Stimulated activated effector memory CD8-positive, alpha-beta T cell treated with anti-CD3 and anti-CD28 coated beads, Interleukin-12 subunit alpha, Interleukin-12 subunit beta, amount 100 ng/mL, for 72 hours (primary cell): ENCODE measurements around the gene PNP.

ENCODE experiments used
- ATAC-seq: fragments of 150-1000 bp; cut with Tn5 transposase; 2 replicates; pipeline ENCODE4 v1.10.0; 2021
- DNase-seq, 2 donors: peaks; one replicate each; pipeline ENCODE4 v3.0.0; 2021 to 2022; ENCODE audit warnings: low spot score in 2 of 2
- H3K27ac Mint-ChIP-seq: one replicate; pipeline ENCODE4 v1.8.0; 2022; ENCODE audit warnings: mild to moderate bottlenecking, mixed read lengths
- H3K36me3 Mint-ChIP-seq: one replicate; pipeline ENCODE4 v1.8.0; 2022; ENCODE audit warnings: mild to moderate bottlenecking, mixed read lengths
- H3K4me1 Mint-ChIP-seq: one replicate; pipeline ENCODE4 v1.8.0; 2022; ENCODE audit warnings: mixed read lengths
- H3K4me3 Mint-ChIP-seq: one replicate; pipeline ENCODE4 v1.8.0; 2022; ENCODE audit warnings: mild to moderate bottlenecking, mixed read lengths
- H3K9me3 Mint-ChIP-seq: one replicate; pipeline ENCODE4 v1.8.0; 2022; ENCODE audit warnings: mixed read lengths

Gene PNP

DNA sequence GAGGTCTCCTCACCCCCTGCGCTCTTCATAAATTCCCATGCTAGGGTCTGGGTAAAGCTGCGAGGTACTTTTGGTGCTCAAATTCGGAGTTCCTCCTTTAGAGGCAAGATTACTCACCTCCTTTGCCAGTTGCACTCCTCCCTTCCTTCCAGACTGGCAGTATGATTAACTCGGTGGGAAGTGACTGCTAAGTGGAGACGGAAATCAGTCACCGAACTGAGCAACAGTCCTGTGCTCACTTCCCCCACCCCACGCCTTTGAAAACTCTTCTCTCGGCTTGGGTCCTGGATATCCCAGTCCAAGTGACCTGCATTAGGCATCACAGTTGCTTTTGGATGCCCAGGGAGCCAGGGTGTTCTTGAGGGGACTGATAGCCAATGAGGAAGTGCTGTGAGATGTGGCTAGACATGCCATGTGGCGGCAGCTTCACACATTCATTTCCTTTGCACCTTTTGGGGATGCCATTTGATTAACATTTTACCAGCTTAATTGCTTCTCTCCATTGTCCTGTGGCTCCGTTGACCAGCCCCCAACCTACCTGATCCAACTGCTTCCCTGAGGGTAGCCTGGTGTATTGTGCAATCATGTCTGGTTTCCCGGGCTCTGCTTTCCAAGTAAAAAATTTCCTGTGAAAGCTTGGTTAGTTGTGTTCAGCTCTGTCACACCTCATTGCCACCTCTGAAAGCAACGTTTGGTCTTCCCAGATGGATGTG is 840 bp downstream of the PNP start:
- ATAC-seq (peak; percentile 87), DNase-seq (peak; percentile 38 to 81)
- H3K36me3 Mint-ChIP-seq: peaks cover 63% of the 10 kb centered on the region
- H3K4me3 Mint-ChIP-seq: peak overlapping the region; percentile 98
- peaks cover 55% of the 10 kb centered on the region for H3K4me1 Mint-ChIP-seq
- peak overlapping the region; percentile 99 for H3K27ac Mint-ChIP-seq
- H3K9me3 Mint-ChIP-seq: no peaks in the 10 kb centered on the region

GRCh38 chr14:20470603-20470901 is 1.3 kb downstream of the PNP start:
- Mint-ChIP-seq H3K36me3 (peaks cover 68% of the 10 kb centered on the region), H3K4me1 (peaks cover 58% of the 10 kb centered on the region), H3K27ac (peak overlapping the region; percentile 99), H3K4me3 (peak overlapping the region; percentile 98), H3K9me3 (no peaks in the 10 kb centered on the region)
- ATAC-seq (no peak), DNase-seq (no peak)

DNA sequence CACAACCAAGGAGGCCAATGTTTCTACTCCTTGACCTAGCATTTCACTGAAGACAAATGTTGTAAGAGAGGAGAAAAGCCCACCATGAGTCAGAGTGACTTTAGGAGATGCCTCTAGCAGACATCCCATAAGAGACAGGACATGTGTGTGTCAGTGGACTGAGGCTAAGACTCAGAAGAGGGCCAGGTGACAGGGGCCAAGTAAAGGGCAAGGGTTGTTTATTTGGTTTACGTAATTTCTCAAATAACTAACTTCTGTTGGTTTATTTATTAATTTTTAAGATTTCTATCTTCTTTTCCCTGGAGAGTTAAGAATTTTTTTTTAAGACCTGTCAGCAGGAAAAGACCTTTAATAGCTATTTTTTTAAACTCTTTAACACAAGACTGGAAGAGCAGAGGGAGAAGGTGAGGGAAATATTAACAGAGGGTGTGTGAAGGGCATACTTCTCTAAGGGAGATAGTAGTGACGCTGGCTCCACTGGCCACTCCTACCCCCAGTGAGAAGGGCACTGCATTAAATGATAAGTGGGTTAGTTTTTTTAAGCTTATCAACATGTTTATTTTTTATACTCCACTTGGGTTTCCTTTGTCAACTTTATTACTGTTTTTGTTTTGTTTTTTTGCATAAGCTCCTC is 3.4 kb downstream of the PNP start:
- Mint-ChIP-seq H3K4me1 (peaks cover 72% of the 10 kb centered on the region), H3K27ac (peak overlapping the region; percentile 90), H3K9me3 (no peaks in the 10 kb centered on the region), H3K36me3 (peaks cover 89% of the 10 kb centered on the region), H3K4me3 (peak overlapping the region; percentile 98)
- no peak for ATAC-seq
- no peak for DNase-seq

GRCh38 chr14:20476776-20477175 is 7.6 kb downstream of the PNP start:
- DNase-seq (no peak), ATAC-seq (no peak)
- H3K9me3 Mint-ChIP-seq: no peaks in the 10 kb centered on the region
- H3K4me1 Mint-ChIP-seq: peaks cover 65% of the 10 kb centered on the region
- peaks cover 86% of the 10 kb centered on the region for H3K36me3 Mint-ChIP-seq
- peak overlapping the region; percentile 92 for H3K27ac Mint-ChIP-seq
- peak overlapping the region; percentile 48 for H3K4me3 Mint-ChIP-seq

DNA sequence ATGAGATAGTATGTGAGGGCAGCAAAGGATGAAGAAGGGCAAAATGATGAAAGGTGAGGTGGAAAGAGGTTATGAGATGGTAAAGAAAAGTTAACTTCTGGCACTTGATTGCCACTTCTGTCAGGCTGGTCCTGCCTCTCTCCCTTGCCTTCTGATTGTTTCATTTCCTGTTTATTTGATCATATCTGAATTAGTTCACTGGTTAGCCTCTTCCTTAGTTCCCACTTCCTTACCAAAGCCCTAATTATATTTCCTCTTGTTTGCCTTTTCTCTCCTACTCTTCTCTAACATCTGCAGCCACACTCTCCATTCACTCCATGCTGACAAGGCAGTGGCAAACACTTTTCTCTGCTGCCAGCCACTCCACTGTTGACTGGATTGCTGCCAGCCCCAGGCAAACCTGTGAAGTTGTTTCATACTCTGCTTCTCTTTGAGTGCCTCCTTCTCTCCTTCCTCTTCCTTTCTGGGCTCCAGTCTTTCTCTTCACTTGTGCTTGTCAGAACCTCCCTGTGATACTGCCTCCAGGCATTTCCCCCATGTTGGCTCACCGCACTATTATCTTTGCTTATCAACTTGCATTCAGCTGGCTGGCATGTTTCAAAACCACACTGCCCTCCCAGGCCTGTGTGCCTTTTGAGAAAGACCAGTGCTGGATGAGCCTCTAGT is 8.1 kb downstream of the PNP start:
- Mint-ChIP-seq H3K4me3 (peak overlapping the region; percentile 48), H3K36me3 (peaks cover 81% of the 10 kb centered on the region), H3K9me3 (no peaks in the 10 kb centered on the region), H3K4me1 (peaks cover 65% of the 10 kb centered on the region), H3K27ac (peak overlapping the region; percentile 92)
- DNase-seq (no peak), ATAC-seq (peak; percentile 71)

- H3K9me3 Mint-ChIP-seq: no peaks in the 10 kb centered on the region
- H3K27ac Mint-ChIP-seq: no peak overlapping the region
- H3K36me3 Mint-ChIP-seq: peaks cover 65% of the 10 kb centered on the region
- no peak for DNase-seq
- H3K4me1 Mint-ChIP-seq: peaks cover 58% of the 10 kb centered on the region
- H3K4me3 Mint-ChIP-seq: no peak overlapping the region
- ATAC-seq: no peak
Measured at GRCh38 chr14:20478894-20479293, 9.7 kb downstream of the PNP start.

DNA sequence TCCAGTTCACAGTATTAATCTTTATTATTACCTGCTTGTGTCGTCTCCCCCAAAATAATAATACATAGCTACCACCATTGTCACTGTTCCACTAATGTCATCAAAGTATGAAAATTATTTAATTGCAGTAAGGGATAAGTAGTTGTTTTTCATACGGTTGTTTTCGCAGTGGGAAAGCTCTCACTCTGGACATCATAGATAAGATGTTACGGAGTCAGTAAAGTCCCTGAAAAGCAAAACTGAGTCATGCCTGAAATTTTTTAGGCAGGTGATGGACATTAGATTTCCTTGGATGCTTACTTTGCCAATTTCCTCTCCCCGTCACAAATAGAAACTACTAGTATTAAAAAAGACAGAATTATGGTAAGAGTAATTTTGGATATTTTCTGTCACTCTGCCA is 13.2 kb downstream of the PNP start:
- DNase-seq (no peak), ATAC-seq (no peak)
- peaks cover 30% of the 10 kb centered on the region for H3K36me3 Mint-ChIP-seq
- peak overlapping the region; percentile 80 for H3K27ac Mint-ChIP-seq
- peaks cover 54% of the 10 kb centered on the region for H3K4me1 Mint-ChIP-seq
- H3K9me3 Mint-ChIP-seq: no peaks in the 10 kb centered on the region
- H3K4me3 Mint-ChIP-seq: no peak overlapping the region

DNA sequence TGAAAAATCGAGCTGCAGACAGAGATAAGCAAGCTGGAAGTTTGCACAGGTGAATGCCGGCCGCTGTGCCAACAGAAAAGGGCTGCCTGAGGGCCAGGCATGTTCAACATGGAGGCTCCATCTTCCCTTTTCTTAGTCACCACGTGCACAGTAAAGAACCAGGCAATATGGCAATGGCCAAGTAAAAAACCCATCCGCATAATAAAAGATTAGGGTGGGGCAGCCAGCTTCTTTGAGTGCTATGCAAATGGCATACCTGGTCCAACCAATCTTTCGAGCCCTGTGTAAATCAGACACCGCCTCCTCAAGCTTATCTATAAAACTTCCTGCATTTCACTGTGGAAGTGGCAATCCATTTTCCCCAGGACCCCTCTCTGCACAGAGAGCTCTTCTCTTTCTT is 16.7 kb downstream of the PNP start:
- H3K4me3 Mint-ChIP-seq: no peak overlapping the region
- no peaks in the 10 kb centered on the region for H3K9me3 Mint-ChIP-seq
- H3K36me3 Mint-ChIP-seq: no peaks in the 10 kb centered on the region
- DNase-seq: no peak
- H3K4me1 Mint-ChIP-seq: peaks cover 56% of the 10 kb centered on the region
- no peak for ATAC-seq
- H3K27ac Mint-ChIP-seq: no peak overlapping the region

- peak overlapping the region; percentile 55 for H3K27ac Mint-ChIP-seq
- H3K36me3 Mint-ChIP-seq: no peaks in the 10 kb centered on the region
- DNase-seq: no peak
- peak overlapping the region; percentile 19 for H3K4me3 Mint-ChIP-seq
- peaks cover 62% of the 10 kb centered on the region for H3K4me1 Mint-ChIP-seq
- no peak for ATAC-seq
- H3K9me3 Mint-ChIP-seq: no peaks in the 10 kb centered on the region
Measured at GRCh38 chr14:20486684-20487395, 17.6 kb downstream of the PNP start.

DNA sequence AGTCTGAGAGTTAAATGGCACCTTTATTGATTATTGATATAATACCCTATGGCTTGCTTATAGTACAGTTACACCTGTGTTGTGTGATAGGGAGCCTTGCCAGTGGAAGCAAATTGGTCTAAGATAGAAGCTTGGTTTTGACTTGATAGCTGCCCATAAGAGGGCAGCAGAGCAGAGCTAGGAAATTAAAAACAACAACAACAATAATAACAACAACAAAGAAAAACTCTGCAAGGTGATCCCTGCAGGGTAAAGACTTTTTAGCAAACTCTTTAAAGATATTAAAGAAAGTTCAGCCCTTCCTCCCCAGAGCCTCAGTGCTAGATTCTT is 18.2 kb downstream of the PNP start:
- DNase-seq (no peak), ATAC-seq (no peak)
- H3K36me3 Mint-ChIP-seq: no peaks in the 10 kb centered on the region
- H3K4me1 Mint-ChIP-seq: peaks cover 56% of the 10 kb centered on the region
- no peaks in the 10 kb centered on the region for H3K9me3 Mint-ChIP-seq
- peak overlapping the region; percentile 55 for H3K27ac Mint-ChIP-seq
- H3K4me3 Mint-ChIP-seq: peak overlapping the region; percentile 19

GRCh38 chr14:20489093-20489994 is 20.1 kb downstream of the PNP start:
- Mint-ChIP-seq H3K4me1 (peaks cover 59% of the 10 kb centered on the region), H3K27ac (peak overlapping the region; percentile 53), H3K4me3 (peak overlapping the region; percentile 10), H3K9me3 (no peaks in the 10 kb centered on the region), H3K36me3 (no peaks in the 10 kb centered on the region)
- ATAC-seq: peak; percentile 78
- DNase-seq: no peak

GRCh38 chr14:20490563-20490962 is 21.4 kb downstream of the PNP start:
- Mint-ChIP-seq H3K9me3 (no peaks in the 10 kb centered on the region), H3K27ac (peak overlapping the region; percentile 53), H3K4me1 (peaks cover 64% of the 10 kb centered on the region), H3K4me3 (peak overlapping the region; percentile 10), H3K36me3 (no peaks in the 10 kb centered on the region)
- ATAC-seq (no peak), DNase-seq (no peak)

DNA sequence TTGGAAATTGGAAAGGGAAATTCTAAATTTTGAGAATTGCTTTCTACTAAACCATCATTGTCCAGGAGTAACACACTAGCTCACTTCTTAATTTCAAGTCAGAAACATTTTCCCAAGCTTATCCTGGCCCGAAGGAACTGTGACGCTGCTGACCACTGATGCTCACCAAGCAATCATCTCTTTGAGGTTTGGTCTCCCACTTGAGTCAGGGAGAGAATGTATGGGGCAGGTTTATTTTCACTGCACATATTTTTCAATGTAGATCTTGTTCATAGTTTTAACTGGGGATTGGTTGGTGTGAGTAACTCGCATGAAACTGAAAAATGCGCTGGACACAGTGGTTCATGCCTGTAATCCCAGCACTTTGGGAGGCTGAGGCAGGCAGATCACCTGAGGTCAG is 23.3 kb downstream of the PNP start:
- H3K4me3 Mint-ChIP-seq: no peak overlapping the region
- H3K36me3 Mint-ChIP-seq: no peaks in the 10 kb centered on the region
- H3K27ac Mint-ChIP-seq: no peak overlapping the region
- peaks cover 53% of the 10 kb centered on the region for H3K4me1 Mint-ChIP-seq
- DNase-seq: no peak
- ATAC-seq: no peak
- H3K9me3 Mint-ChIP-seq: no peaks in the 10 kb centered on the region

GRCh38 chr14:20493634-20494033 is 24.4 kb downstream of the PNP start:
- H3K9me3 Mint-ChIP-seq: no peaks in the 10 kb centered on the region
- H3K4me1 Mint-ChIP-seq: peaks cover 49% of the 10 kb centered on the region
- no peak overlapping the region for H3K4me3 Mint-ChIP-seq
- no peak overlapping the region for H3K27ac Mint-ChIP-seq
- H3K36me3 Mint-ChIP-seq: no peaks in the 10 kb centered on the region
- no peak for ATAC-seq
- DNase-seq: no peak
